Endothelial cell (in vitro differentiated cells): ENCODE data around the gene DPYSL3. TPM values are rescaled to one million over a fixed set of nuclear protein-coding genes. Genes with fewer than 3 reads are reported as not detected.

Source experiments
- DNase-seq: peaks from one replicate; pipeline ENCODE4 v3.0.0; 2021; ENCODE audit warnings: low spot score
- H3K27ac Mint-ChIP-seq: one replicate; pipeline ENCODE4 v1.8.0; 2021; ENCODE audit warnings: mixed read lengths, inconsistent platforms; ENCODE audit not compliant: unreplicated experiment
- H3K27me3 Mint-ChIP-seq: one replicate; pipeline ENCODE4 v1.8.0; 2021; ENCODE audit warnings: mild to moderate bottlenecking, moderate library complexity, mixed read lengths, inconsistent platforms; ENCODE audit not compliant: unreplicated experiment
- H3K36me3 Mint-ChIP-seq: one replicate; pipeline ENCODE4 v1.8.0; 2021; ENCODE audit warnings: mild to moderate bottlenecking, low read depth, mixed read lengths, inconsistent platforms; ENCODE audit not compliant: unreplicated experiment
- H3K4me1 Mint-ChIP-seq: one replicate; pipeline ENCODE4 v1.8.0; 2021; ENCODE audit warnings: mild to moderate bottlenecking, mixed read lengths, inconsistent platforms; ENCODE audit not compliant: unreplicated experiment
- H3K4me3 Mint-ChIP-seq: one replicate; pipeline ENCODE4 v1.8.0; 2021; ENCODE audit warnings: mild to moderate bottlenecking, mixed read lengths, inconsistent platforms; ENCODE audit not compliant: unreplicated experiment
- H3K9me3 Mint-ChIP-seq: one replicate; pipeline ENCODE4 v1.8.0; 2021; ENCODE audit warnings: mixed read lengths, inconsistent platforms; ENCODE audit not compliant: unreplicated experiment
- CTCF ChIP-seq: fragments of 200-600 bp; sonication (generic); IDR thresholded peaks from one replicate; pipeline ENCODE4 v1.5.0; 2021; ENCODE audit warnings: antibody characterized with exemption; ENCODE audit not compliant: unreplicated experiment
- total RNA-seq: library from RNA; stranded (reverse); fragmentation: NEBNext Ultra II Directional; extraction: Animal tissue kit (Norgen Biotek cat#: 25700); gene quantifications from one replicate; pipeline ENCODE4 v1.2.1, GENCODE V29; 2021; ENCODE audit not compliant: unreplicated experiment

The DPYSL3 gene
- total RNA-seq, 1 donor from 2014 or later: 27.6 TPM

- H3K27ac Mint-ChIP-seq: no peak overlapping the region
- no peaks in the 10 kb centered on the region for H3K27me3 Mint-ChIP-seq
- peaks cover 11% of the 10 kb centered on the region for H3K4me1 Mint-ChIP-seq
- no peaks in the 10 kb centered on the region for H3K36me3 Mint-ChIP-seq
- H3K9me3 Mint-ChIP-seq: no peaks in the 10 kb centered on the region
- no peak for DNase-seq
- no peak for TF ChIP-seq CTCF
- no peak overlapping the region for H3K4me3 Mint-ChIP-seq
Measured at GRCh38 chr5:147403651-147404640, 105.9 kb downstream of the DPYSL3 start.

- H3K4me1 Mint-ChIP-seq: peaks cover 11% of the 10 kb centered on the region
- peaks cover 3% of the 10 kb centered on the region for H3K27me3 Mint-ChIP-seq
- no peak for TF ChIP-seq CTCF
- H3K4me3 Mint-ChIP-seq: no peak overlapping the region
- H3K27ac Mint-ChIP-seq: no peak overlapping the region
- H3K36me3 Mint-ChIP-seq: peaks cover 4% of the 10 kb centered on the region
- no peaks in the 10 kb centered on the region for H3K9me3 Mint-ChIP-seq
- DNase-seq: no peak
Measured at GRCh38 chr5:147400881-147401280, 109.0 kb downstream of the DPYSL3 start.

GRCh38 chr5:147400126-147400809, 109.6 kb downstream of the DPYSL3 start:
- H3K4me1 Mint-ChIP-seq: peaks cover 11% of the 10 kb centered on the region
- H3K9me3 Mint-ChIP-seq: no peaks in the 10 kb centered on the region
- no peak for DNase-seq
- no peak overlapping the region for H3K27ac Mint-ChIP-seq
- peaks cover 3% of the 10 kb centered on the region for H3K27me3 Mint-ChIP-seq
- no peak overlapping the region for H3K4me3 Mint-ChIP-seq
- no peak for TF ChIP-seq CTCF
- H3K36me3 Mint-ChIP-seq: peaks cover 4% of the 10 kb centered on the region

GRCh38 chr5:147398860-147399259, 111.0 kb downstream of the DPYSL3 start:
- H3K4me3 Mint-ChIP-seq: no peak overlapping the region
- H3K36me3 Mint-ChIP-seq: peaks cover 4% of the 10 kb centered on the region
- DNase-seq: no peak
- TF ChIP-seq CTCF: no peak
- peaks cover 3% of the 10 kb centered on the region for H3K27me3 Mint-ChIP-seq
- H3K4me1 Mint-ChIP-seq: peaks cover 4% of the 10 kb centered on the region
- H3K27ac Mint-ChIP-seq: no peak overlapping the region
- no peaks in the 10 kb centered on the region for H3K9me3 Mint-ChIP-seq
